WTC11 (cell line): ENCODE measurements around the gene GRM8. TPM values are rescaled to one million over a fixed set of nuclear protein-coding genes. Genes with fewer than 3 reads are reported as not detected.

Experiments
- ATAC-seq: fragments of 200-7000 bp; cut with Tn5 transposase; 2 replicates; pipeline ENCODE4 v1.10.0; 2021; ENCODE audit warnings: mild to moderate bottlenecking, moderate library complexity
- CTCF ChIA-PET: fragments of 300-600 bp; sonication (Branson Sonifier 250); formaldehyde crosslinking; loops from one replicate; lab custom pipeline; 2021; ENCODE audit warnings: antibody characterized with exemption; lab: Charles Lee
- POLR2A ChIA-PET: fragments of 350-600 bp; sonication (Branson Sonifier 250); formaldehyde crosslinking; loops from one replicate; lab custom pipeline; 2021; ENCODE audit warnings: antibody characterized with exemption; lab: Charles Lee
- DNase-seq: peaks from one replicate; pipeline ENCODE4 v3.0.0; 2021; ENCODE audit warnings: low spot score
- H3K27ac Mint-ChIP-seq: 2 replicates; pipeline ENCODE4 v1.8.0; 2021; ENCODE audit warnings: mixed read lengths
- H3K27me3 Mint-ChIP-seq: 2 replicates; pipeline ENCODE4 v1.8.0; 2021; ENCODE audit warnings: low read depth, mild to moderate bottlenecking, moderate library complexity, mixed read lengths
- H3K36me3 Mint-ChIP-seq: 2 replicates; pipeline ENCODE4 v1.8.0; 2021; ENCODE audit warnings: mixed read lengths
- H3K4me1 Mint-ChIP-seq: 2 replicates; pipeline ENCODE4 v1.8.0; 2022; ENCODE audit warnings: mixed read lengths
- H3K4me3 Mint-ChIP-seq: 2 replicates; pipeline ENCODE4 v1.8.0; 2021; ENCODE audit warnings: mild to moderate bottlenecking, moderate library complexity, mixed read lengths
- H3K9me3 Mint-ChIP-seq: 2 replicates; pipeline ENCODE4 v1.8.0; 2021; ENCODE audit warnings: mixed read lengths
- ESRRA ChIP-seq: sonication (generic); formaldehyde crosslinking; IDR thresholded peaks from 2 replicates; pipeline ENCODE4 v1.8.1; 2022; ENCODE audit warnings: mild to moderate bottlenecking, missing genetic modification reagents, borderline replicate concordance
- FOXK1 ChIP-seq: sonication (generic); formaldehyde crosslinking; IDR thresholded peaks from 2 replicates; pipeline ENCODE4 v1.8.0; 2022; ENCODE audit warnings: mild to moderate bottlenecking, moderate library complexity, missing genetic modification reagents
- GRHL2 ChIP-seq: fragments of 250-450 bp; sonication (Bioruptor Pico); IDR thresholded peaks from 2 replicates; pipeline ENCODE4 v1.8.0; 2022; ENCODE audit warnings: mild to moderate bottlenecking, moderate library complexity; ENCODE audit not compliant: insufficient replicate concordance, severe bottlenecking
- GTF2I ChIP-seq: fragments of 250-450 bp; sonication (Bioruptor Pico); conservative IDR thresholded peaks from 2 replicates; pipeline ENCODE4 v1.4.0; 2021; ENCODE audit warnings: mild to moderate bottlenecking
- JUN ChIP-seq: sonication (generic); formaldehyde crosslinking; IDR thresholded peaks from 2 replicates; pipeline ENCODE4 v1.8.0; 2023; ENCODE audit warnings: mild to moderate bottlenecking, missing genetic modification reagents
- NFE2L1 ChIP-seq: sonication (generic); formaldehyde crosslinking; IDR thresholded peaks from 2 replicates; pipeline ENCODE4 v1.8.1; 2023; ENCODE audit warnings: missing genetic modification reagents
- NR1H2 ChIP-seq: sonication (generic); formaldehyde crosslinking; IDR thresholded peaks from 2 replicates; pipeline ENCODE4 v1.9.0; 2021; ENCODE audit warnings: mild to moderate bottlenecking, moderate library complexity, missing genetic modification reagents
- NR3C1 ChIP-seq: sonication (generic); formaldehyde crosslinking; conservative IDR thresholded peaks from 2 replicates; pipeline ENCODE4 v1.8.1; 2023; ENCODE audit warnings: low read depth, mild to moderate bottlenecking, missing genetic modification reagents
- TEAD4 ChIP-seq: sonication (generic); formaldehyde crosslinking; IDR thresholded peaks from 2 replicates; pipeline ENCODE4 v1.8.0; 2022; ENCODE audit warnings: mild to moderate bottlenecking, missing genetic modification reagents
- ZNF317 ChIP-seq: sonication (generic); formaldehyde crosslinking; IDR thresholded peaks from 2 replicates; pipeline ENCODE4 v1.8.1; 2023; ENCODE audit warnings: low read depth, mild to moderate bottlenecking, moderate library complexity, missing genetic modification reagents, borderline replicate concordance
- total RNA-seq: library from RNA; stranded (reverse); gene quantifications from 3 replicates; pipeline ENCODE4 v1.2.3, GENCODE V29; 2021
- TF ChIP-seq, protein P1 (sequence below): fragments of 250-450 bp; sonication (Bioruptor Pico); conservative IDR thresholded peaks from 2 replicates; pipeline ENCODE4 v1.9.0; 2021; ENCODE audit warnings: mild to moderate bottlenecking
- TF ChIP-seq, protein P2 (sequence below): fragments of 250-450 bp; sonication (Bioruptor Pico); IDR thresholded peaks from 2 replicates; pipeline ENCODE4 v1.9.0; 2021; ENCODE audit warnings: mild to moderate bottlenecking
- TF ChIP-seq, protein P3 (sequence below): sonication (generic); formaldehyde crosslinking; IDR thresholded peaks from 2 replicates; pipeline ENCODE4 v1.8.1; 2022; ENCODE audit warnings: mild to moderate bottlenecking, moderate library complexity, missing genetic modification reagents
- TF ChIP-seq, protein P4 (sequence below): fragments of 250-450 bp; sonication (Bioruptor Pico); IDR thresholded peaks from 2 replicates; pipeline ENCODE4 v1.9.0; 2021; ENCODE audit warnings: mild to moderate bottlenecking
- TF ChIP-seq, protein P5 (sequence below): sonication (generic); formaldehyde crosslinking; IDR thresholded peaks from 2 replicates; pipeline ENCODE4 v1.8.0; 2023; ENCODE audit warnings: mild to moderate bottlenecking, missing genetic modification reagents

The GRM8 gene
- total RNA-seq, 1 experiment from 2014 or later: 2.3 TPM

DNA sequence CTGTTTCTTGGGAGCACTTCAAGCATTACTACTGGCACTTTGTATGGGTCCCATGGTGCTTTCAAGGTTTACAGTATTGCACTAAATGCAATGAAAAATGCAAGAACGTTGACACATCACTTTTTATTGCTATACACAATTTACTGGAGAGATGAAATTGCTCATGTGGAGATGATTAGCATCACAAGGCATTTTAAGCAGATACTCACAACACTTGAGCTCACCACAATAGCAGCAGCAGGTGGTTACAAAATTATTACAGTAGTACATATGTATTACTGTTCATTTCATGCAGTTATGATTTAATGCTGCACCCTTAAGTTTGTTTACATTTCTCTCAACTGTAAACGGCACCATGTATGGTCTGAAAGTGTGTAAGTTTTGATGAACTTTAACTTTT, 537.7 kb downstream of the GRM8 start:
- ChIA-PET CTCF (no interaction called here), POLR2A (no interaction called here)

DNA sequence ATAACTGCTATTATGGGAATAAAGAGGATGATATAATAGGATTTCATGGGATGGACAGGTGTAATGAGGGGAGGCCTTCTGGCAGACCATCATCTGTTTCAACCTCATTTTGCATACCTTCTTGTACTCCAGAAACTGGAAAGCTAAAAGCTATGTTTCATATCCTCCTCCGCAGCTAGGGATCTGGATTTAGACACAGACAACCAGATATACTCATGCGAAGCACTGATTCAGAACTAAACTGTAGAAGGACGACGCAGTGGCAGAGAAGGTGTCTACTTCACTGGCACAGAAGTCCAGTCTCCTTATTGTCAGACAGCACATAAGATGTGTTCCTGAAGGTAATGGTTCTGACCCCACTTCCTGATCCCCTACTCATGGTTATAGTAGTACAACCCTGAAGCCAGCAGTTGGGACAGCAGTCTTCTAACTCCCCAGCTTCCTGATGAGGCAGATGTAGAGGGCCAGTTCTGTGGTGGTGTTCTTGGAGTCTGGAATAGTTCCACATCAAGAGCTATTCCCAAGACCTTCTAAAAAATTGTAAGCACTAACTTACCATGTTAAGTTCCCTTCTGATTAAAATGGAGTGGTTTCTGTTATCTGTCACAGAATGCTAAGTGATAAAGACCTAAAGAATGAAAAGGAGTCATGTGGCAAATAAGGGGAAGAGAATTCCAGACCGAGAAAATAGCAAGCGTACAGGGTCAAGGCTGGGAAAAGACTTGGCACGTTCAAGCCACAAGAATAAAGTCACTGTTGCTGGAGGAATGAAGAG, 550.3 kb downstream of the GRM8 start:
- peak overlapping the region; percentile 2; the same call in 1 of the 2 replicates for H3K27ac Mint-ChIP-seq
- TF ChIP-seq NR3C1 (CRISPR knock-in tag) (no peak), NR1H2 (CRISPR knock-in tag) (no peak), TEAD4 (no peak), FOXK1 (CRISPR knock-in tag) (no peak), ESRRA (CRISPR knock-in tag) (no peak)
- TF ChIP-seq, protein P1, sequence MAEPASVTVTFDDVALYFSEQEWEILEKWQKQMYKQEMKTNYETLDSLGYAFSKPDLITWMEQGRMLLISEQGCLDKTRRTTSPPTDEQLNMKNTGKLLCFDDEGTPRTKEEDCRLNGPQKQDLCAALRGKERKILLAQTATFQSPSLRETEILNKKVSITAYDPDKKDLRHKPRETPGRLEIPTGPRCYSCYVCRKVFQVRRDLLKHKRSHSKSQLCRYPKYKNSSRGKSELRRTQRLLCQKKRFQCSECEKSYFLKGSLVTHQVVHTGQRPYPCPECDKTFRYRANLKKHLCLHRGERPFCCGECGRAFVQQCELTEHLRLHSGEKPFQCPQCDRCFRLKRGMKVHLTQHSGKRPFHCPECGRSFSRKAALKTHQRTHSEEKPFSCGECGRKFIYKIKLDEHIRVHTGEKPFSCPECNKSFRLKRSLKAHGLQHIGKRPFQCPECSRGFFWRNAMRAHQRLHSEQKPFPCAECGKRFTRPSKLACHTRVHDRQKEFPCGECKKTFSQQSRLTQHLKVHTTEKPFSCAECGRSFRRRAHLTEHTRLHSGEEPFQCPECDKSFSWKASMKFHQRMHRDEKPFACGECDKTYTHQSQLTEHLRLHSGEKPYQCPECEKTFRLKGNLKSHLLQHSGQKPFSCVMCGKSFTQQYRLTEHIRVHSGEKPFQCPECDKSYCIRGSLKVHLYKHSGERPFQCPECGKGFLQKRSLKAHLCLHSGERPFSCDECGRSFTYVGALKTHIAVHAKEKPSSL (CRISPR knock-in tag): no peak
- TF ChIP-seq, protein P2, sequence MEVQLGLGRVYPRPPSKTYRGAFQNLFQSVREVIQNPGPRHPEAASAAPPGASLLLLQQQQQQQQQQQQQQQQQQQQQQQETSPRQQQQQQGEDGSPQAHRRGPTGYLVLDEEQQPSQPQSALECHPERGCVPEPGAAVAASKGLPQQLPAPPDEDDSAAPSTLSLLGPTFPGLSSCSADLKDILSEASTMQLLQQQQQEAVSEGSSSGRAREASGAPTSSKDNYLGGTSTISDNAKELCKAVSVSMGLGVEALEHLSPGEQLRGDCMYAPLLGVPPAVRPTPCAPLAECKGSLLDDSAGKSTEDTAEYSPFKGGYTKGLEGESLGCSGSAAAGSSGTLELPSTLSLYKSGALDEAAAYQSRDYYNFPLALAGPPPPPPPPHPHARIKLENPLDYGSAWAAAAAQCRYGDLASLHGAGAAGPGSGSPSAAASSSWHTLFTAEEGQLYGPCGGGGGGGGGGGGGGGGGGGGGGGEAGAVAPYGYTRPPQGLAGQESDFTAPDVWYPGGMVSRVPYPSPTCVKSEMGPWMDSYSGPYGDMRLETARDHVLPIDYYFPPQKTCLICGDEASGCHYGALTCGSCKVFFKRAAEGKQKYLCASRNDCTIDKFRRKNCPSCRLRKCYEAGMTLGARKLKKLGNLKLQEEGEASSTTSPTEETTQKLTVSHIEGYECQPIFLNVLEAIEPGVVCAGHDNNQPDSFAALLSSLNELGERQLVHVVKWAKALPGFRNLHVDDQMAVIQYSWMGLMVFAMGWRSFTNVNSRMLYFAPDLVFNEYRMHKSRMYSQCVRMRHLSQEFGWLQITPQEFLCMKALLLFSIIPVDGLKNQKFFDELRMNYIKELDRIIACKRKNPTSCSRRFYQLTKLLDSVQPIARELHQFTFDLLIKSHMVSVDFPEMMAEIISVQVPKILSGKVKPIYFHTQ: no peak
- TF ChIP-seq, all 79 proteins: peak for 0
- H3K4me1 Mint-ChIP-seq: peaks cover 46% of the 10 kb centered on the region
- ATAC-seq (no peak), DNase-seq (no peak)
- H3K27me3 Mint-ChIP-seq: no peaks in the 10 kb centered on the region; the same call in 1 of the 2 replicates
- ChIA-PET POLR2A (no interaction called here), CTCF (no interaction called here)
- no peak overlapping the region for H3K4me3 Mint-ChIP-seq
- H3K9me3 Mint-ChIP-seq: peaks cover 29% of the 10 kb centered on the region
- peaks cover 22% of the 10 kb centered on the region for H3K36me3 Mint-ChIP-seq

More for the DNA sequence above, 537.7 kb downstream of the GRM8 start:
- H3K27ac Mint-ChIP-seq: no peak overlapping the region
- DNase-seq: no peak
- peaks cover 29% of the 10 kb centered on the region for H3K9me3 Mint-ChIP-seq
- H3K4me1 Mint-ChIP-seq: peaks cover 6% of the 10 kb centered on the region
- no peaks in the 10 kb centered on the region; the same call in 1 of the 2 replicates for H3K27me3 Mint-ChIP-seq
- TF ChIP-seq JUN (CRISPR knock-in tag): no peak
- no peak for TF ChIP-seq GTF2I (CRISPR knock-in tag)
- TF ChIP-seq ESRRA (CRISPR knock-in tag): no peak
- no peak for TF ChIP-seq GRHL2 (CRISPR knock-in tag)
- peaks cover 11% of the 10 kb centered on the region for H3K36me3 Mint-ChIP-seq
- no peak overlapping the region for H3K4me3 Mint-ChIP-seq
- ATAC-seq: no peak

DNA sequence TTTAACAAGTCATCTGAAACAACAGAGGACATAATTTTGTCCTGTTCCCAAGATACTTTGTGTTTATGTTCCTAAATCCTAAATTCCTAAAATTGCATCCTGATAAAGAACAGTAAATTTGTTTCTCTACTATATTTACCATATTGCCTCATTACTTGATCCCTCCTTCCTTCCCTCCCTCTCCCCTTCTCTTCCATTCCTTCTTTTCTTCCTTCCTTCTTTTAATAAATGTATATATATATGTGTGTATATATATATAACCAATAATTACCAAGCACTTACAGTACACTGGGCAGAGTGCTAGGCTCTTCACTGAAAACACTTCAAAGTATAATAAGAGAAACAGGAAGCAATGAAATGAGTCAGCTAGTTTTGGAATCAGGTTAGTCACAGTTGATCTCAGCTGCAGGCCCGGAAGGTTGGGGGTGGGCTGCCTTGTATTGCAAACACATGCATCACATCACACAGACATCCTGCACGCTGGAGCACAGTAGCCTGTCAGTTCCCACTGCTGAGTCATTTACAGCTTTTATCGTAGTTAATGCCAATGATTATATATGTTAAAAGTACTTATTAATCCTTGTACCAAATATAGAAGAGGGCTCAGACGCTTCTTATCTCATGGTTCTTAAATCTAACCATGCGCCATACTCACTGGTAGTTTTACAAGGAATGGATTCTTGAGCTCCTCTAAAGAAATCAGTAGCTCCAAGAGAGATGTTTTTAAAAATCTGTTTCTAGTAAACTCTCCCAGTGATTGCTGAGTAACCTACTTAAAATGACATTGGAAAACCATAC, 551.7 kb downstream of the GRM8 start:
- Mint-ChIP-seq H3K9me3 (peaks cover 21% of the 10 kb centered on the region), H3K36me3 (peaks cover 18% of the 10 kb centered on the region), H3K4me1 (peaks cover 46% of the 10 kb centered on the region), H3K27me3 (no peaks in the 10 kb centered on the region; the same call in 1 of the 2 replicates), H3K27ac (no peak overlapping the region), H3K4me3 (no peak overlapping the region)
- POLR2A ChIA-PET: no interaction called here
- ATAC-seq (peak; percentile 98), DNase-seq (peak; percentile 48)
- TF ChIP-seq JUN (CRISPR knock-in tag) (no peak), ZNF317 (CRISPR knock-in tag) (no peak), NFE2L1 (CRISPR knock-in tag) (peak; percentile 96)
- TF ChIP-seq, protein P3, sequence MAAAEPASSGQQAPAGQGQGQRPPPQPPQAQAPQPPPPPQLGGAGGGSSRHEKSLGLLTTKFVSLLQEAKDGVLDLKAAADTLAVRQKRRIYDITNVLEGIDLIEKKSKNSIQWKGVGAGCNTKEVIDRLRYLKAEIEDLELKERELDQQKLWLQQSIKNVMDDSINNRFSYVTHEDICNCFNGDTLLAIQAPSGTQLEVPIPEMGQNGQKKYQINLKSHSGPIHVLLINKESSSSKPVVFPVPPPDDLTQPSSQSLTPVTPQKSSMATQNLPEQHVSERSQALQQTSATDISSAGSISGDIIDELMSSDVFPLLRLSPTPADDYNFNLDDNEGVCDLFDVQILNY: no peak
- TF ChIP-seq, protein P4, sequence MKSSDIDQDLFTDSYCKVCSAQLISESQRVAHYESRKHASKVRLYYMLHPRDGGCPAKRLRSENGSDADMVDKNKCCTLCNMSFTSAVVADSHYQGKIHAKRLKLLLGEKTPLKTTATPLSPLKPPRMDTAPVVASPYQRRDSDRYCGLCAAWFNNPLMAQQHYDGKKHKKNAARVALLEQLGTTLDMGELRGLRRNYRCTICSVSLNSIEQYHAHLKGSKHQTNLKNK (CRISPR knock-in tag): no peak
- TF ChIP-seq, protein P5, sequence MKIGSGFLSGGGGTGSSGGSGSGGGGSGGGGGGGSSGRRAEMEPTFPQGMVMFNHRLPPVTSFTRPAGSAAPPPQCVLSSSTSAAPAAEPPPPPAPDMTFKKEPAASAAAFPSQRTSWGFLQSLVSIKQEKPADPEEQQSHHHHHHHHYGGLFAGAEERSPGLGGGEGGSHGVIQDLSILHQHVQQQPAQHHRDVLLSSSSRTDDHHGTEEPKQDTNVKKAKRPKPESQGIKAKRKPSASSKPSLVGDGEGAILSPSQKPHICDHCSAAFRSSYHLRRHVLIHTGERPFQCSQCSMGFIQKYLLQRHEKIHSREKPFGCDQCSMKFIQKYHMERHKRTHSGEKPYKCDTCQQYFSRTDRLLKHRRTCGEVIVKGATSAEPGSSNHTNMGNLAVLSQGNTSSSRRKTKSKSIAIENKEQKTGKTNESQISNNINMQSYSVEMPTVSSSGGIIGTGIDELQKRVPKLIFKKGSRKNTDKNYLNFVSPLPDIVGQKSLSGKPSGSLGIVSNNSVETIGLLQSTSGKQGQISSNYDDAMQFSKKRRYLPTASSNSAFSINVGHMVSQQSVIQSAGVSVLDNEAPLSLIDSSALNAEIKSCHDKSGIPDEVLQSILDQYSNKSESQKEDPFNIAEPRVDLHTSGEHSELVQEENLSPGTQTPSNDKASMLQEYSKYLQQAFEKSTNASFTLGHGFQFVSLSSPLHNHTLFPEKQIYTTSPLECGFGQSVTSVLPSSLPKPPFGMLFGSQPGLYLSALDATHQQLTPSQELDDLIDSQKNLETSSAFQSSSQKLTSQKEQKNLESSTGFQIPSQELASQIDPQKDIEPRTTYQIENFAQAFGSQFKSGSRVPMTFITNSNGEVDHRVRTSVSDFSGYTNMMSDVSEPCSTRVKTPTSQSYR (CRISPR knock-in tag): peak; percentile 88
- CTCF ChIA-PET: interaction anchor here (1.3 kb wide), 1 partner anchor 102 kb away, joined by 3 read pairs; no protein-coding TSS in a partner anchor
